Chondrocyte (in vitro differentiated cells): ENCODE results near the gene ELMO2. TPM values are rescaled to one million over a fixed set of nuclear protein-coding genes. Genes with fewer than 3 reads are reported as not detected.
A peak's percentile ranks its signal among the peaks of the same experiment; 100 is the strongest.

Experiments used
- DNase-seq: peaks from one replicate; pipeline ENCODE4 v3.0.0; 2021; ENCODE audit warnings: mixed read lengths, low spot score
- H3K27ac Mint-ChIP-seq: one replicate; pipeline ENCODE4 v1.8.0; 2021; ENCODE audit warnings: mild to moderate bottlenecking, moderate library complexity, mixed read lengths; ENCODE audit not compliant: unreplicated experiment
- H3K27me3 Mint-ChIP-seq: 2 replicates; pipeline ENCODE4 v1.8.0; 2021; ENCODE audit warnings: low read depth, mixed read lengths
- H3K36me3 Mint-ChIP-seq: 2 replicates; pipeline ENCODE4 v1.8.0; 2021; ENCODE audit warnings: low read depth, mixed read lengths
- H3K4me1 Mint-ChIP-seq: 2 replicates; pipeline ENCODE4 v1.8.0; 2021; ENCODE audit warnings: low read depth, mild to moderate bottlenecking, mixed read lengths
- H3K4me3 Mint-ChIP-seq: one replicate; pipeline ENCODE4 v1.8.0; 2021; ENCODE audit warnings: mild to moderate bottlenecking, moderate library complexity, mixed read lengths; ENCODE audit not compliant: unreplicated experiment
- H3K9me3 Mint-ChIP-seq: 2 replicates; pipeline ENCODE4 v1.8.0; 2021; ENCODE audit warnings: low read depth, mixed read lengths
- total RNA-seq: library from RNA; stranded (reverse); gene quantifications from 3 replicates; pipeline ENCODE4 v1.2.1, GENCODE V29; 2021
- TF ChIP-seq, protein P1 (sequence below): fragments of 200-600 bp; sonication (generic); IDR thresholded peaks from 2 replicates; pipeline ENCODE4 v1.5.0; 2021; ENCODE audit warnings: antibody characterized with exemption, mild to moderate bottlenecking, moderate library complexity

The ELMO2 gene
- total RNA-seq, 1 donor from 2014 or later: 52.9 TPM

DNA sequence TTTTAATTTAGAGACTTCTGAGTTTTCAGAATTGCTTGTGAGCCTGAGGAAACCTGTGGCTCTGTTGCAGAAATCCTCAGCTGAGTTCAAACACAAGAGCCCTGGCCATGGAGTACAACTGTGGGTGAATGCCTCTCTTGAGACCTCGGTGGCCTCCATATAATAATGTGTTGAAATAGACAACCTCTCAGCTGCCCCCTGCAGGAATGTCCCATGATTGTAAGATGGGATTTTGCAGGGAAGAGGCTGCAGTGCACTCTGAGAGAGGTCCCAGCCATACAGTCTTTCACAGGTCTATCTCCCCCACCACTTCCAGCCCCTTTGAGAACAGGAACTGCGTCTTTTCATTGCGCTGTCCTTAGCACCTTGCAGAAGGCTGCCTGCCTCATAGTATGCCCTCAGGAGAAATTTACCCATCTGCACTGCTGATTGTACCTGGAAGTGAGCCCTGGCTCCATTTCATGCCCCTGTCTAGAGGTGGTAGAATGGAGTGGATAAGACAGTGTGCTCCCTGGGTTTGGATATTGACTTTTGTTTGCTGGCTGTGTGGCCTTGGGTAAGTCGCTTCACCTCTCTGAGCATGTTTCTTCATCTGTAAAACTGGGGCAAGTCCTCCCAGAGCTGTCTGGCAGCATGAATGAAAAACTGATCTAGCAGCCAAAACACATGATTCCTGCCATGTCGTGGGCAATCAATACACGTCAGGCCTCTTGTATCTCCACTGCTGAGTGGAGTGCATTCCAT is 81.3 kb downstream of the ELMO2 start:
- Mint-ChIP-seq H3K27ac (no peak overlapping the region), H3K36me3 (peaks cover 3% of the 10 kb centered on the region), H3K27me3 (peaks cover 42% of the 10 kb centered on the region), H3K4me3 (no peak overlapping the region), H3K4me1 (no peaks in the 10 kb centered on the region), H3K9me3 (no peaks in the 10 kb centered on the region)
- TF ChIP-seq, protein P1, sequence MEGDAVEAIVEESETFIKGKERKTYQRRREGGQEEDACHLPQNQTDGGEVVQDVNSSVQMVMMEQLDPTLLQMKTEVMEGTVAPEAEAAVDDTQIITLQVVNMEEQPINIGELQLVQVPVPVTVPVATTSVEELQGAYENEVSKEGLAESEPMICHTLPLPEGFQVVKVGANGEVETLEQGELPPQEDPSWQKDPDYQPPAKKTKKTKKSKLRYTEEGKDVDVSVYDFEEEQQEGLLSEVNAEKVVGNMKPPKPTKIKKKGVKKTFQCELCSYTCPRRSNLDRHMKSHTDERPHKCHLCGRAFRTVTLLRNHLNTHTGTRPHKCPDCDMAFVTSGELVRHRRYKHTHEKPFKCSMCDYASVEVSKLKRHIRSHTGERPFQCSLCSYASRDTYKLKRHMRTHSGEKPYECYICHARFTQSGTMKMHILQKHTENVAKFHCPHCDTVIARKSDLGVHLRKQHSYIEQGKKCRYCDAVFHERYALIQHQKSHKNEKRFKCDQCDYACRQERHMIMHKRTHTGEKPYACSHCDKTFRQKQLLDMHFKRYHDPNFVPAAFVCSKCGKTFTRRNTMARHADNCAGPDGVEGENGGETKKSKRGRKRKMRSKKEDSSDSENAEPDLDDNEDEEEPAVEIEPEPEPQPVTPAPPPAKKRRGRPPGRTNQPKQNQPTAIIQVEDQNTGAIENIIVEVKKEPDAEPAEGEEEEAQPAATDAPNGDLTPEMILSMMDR: peak; percentile 64
- no peak for DNase-seq

DNA sequence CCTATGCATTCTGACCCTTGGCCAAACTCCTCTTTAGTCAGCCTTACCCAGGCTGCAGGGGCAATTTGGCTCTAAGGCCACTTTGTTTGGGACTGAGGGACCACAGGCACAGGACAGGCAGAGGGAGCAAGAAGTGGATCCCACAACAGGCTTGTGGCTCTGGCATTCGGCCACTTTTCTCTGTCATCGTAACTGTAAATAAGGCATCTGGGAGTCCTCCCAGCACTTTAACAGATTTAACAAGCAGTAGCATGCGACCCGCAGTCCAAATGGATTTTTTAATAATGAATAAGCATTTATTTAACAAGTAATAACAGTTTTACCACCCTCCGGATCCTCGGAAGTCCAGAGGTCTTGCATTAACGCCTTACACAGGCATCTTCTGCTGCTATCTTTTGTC is 82.0 kb downstream of the ELMO2 start:
- TF ChIP-seq, protein P1: no peak
- Mint-ChIP-seq H3K36me3 (peaks cover under 1% of the 10 kb centered on the region), H3K27me3 (peaks cover 44% of the 10 kb centered on the region), H3K4me1 (no peaks in the 10 kb centered on the region), H3K4me3 (no peak overlapping the region), H3K27ac (no peak overlapping the region), H3K9me3 (no peaks in the 10 kb centered on the region)
- DNase-seq: no peak

DNA sequence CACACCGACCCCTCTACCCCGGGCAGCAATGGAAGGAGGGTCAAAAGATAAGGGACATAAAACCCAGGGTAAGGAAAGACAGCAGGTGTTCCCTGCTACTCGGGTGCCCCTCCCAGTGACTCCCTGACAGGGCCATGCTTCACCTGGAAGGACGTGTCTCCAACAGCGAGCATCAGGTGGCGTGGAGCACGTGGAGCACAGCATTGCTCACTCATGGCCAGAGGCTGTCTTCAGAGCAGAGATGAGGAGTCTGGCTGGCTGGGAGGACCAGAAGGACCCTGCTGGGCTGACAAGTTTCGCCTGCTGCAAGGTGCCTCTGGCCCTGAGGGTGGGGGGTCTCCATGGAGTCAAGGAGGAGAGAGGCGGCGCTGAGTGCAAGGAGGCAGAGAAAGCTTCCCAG is 82.9 kb downstream of the ELMO2 start:
- Mint-ChIP-seq H3K4me1 (no peaks in the 10 kb centered on the region), H3K4me3 (no peak overlapping the region), H3K27ac (no peak overlapping the region), H3K9me3 (no peaks in the 10 kb centered on the region), H3K36me3 (no peaks in the 10 kb centered on the region), H3K27me3 (peaks cover 51% of the 10 kb centered on the region)
- no peak for DNase-seq
- TF ChIP-seq, protein P1: no peak

DNA sequence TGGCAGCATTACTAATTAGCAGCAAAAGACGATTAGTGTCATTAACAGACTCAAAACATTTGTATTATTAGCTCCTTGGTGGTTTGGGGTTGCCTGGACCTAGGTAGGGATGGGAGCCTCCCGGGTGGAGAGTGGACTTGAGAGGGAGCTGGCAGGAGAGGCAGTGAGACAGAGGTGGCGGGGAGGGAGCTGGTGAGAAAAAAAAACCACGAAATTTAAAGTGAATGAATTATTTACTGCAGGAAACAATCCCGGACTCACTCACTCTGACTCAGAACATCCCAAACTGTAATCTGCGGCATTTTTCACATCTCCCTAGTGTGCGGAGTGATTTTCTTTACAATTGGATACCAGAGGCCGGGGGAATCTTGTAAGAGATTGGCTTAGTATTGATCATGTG is 83.8 kb downstream of the ELMO2 start:
- DNase-seq: no peak
- no peaks in the 10 kb centered on the region for H3K9me3 Mint-ChIP-seq

DNA sequence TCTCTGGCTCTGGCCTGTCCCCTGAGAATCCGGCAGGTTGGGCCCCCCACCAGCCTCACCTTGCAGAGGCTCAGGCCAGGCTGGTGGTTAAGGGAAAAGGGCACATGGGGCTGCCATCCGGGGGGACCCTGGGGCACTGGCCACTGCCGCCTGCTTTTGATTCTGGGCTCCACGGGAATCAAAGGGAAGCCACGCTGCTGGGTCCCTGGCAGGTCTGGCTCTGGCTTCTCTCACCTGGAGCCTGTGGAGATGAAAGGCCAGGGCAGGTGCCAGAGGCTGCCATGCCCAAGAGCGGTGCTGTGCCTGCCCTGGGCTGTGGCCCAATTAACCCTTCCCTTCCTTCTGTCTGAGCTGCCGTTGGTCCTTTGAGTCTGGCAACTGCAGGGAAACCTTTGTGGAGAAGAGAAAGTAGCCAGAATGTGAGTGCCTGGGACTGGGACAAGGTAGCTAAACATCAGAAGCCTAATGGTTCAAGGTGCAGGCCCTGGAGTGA is 88.7 kb downstream of the ELMO2 start:
- DNase-seq: no peak
- TF ChIP-seq, protein P1: no peak
- Mint-ChIP-seq H3K4me1 (no peaks in the 10 kb centered on the region), H3K27ac (no peak overlapping the region), H3K9me3 (no peaks in the 10 kb centered on the region), H3K36me3 (no peaks in the 10 kb centered on the region), H3K27me3 (peaks cover 75% of the 10 kb centered on the region), H3K4me3 (no peak overlapping the region)

More for the DNA sequence above, 83.8 kb downstream of the ELMO2 start:
- TF ChIP-seq, protein P1: no peak
- H3K4me3 Mint-ChIP-seq: no peak overlapping the region
- no peaks in the 10 kb centered on the region for H3K4me1 Mint-ChIP-seq
- no peak overlapping the region for H3K27ac Mint-ChIP-seq
- peaks cover 50% of the 10 kb centered on the region for H3K27me3 Mint-ChIP-seq
- H3K36me3 Mint-ChIP-seq: no peaks in the 10 kb centered on the region
